Stimulated activated memory B cell treated with anti-CD40 and anti-IgM and Interleukin-4, amounts not matched to agents 10 μg/mL and 1 μg/mL and 100 μg/mL, for 72 hours (primary cell): ENCODE measurements around the gene CNOT6.

Experiments used
- ATAC-seq: fragments of 150-1000 bp; cut with Tn5 transposase; 2 replicates; pipeline ENCODE4 v1.10.0; 2021
- H3K27ac Mint-ChIP-seq: one replicate; pipeline ENCODE4 v1.8.0; 2022; ENCODE audit warnings: mild to moderate bottlenecking, mixed read lengths
- H3K27me3 Mint-ChIP-seq: one replicate; pipeline ENCODE4 v1.8.0; 2022; ENCODE audit warnings: mixed read lengths
- H3K36me3 Mint-ChIP-seq: one replicate; pipeline ENCODE4 v1.8.0; 2022; ENCODE audit warnings: mixed read lengths
- H3K4me1 Mint-ChIP-seq: one replicate; pipeline ENCODE4 v1.8.0; 2022; ENCODE audit warnings: mixed read lengths
- H3K4me3 Mint-ChIP-seq: one replicate; pipeline ENCODE4 v1.8.0; 2022; ENCODE audit warnings: mild to moderate bottlenecking, moderate library complexity, mixed read lengths
- H3K9me3 Mint-ChIP-seq: one replicate; pipeline ENCODE4 v1.8.0; 2022; ENCODE audit warnings: mixed read lengths

The CNOT6 gene

DNA sequence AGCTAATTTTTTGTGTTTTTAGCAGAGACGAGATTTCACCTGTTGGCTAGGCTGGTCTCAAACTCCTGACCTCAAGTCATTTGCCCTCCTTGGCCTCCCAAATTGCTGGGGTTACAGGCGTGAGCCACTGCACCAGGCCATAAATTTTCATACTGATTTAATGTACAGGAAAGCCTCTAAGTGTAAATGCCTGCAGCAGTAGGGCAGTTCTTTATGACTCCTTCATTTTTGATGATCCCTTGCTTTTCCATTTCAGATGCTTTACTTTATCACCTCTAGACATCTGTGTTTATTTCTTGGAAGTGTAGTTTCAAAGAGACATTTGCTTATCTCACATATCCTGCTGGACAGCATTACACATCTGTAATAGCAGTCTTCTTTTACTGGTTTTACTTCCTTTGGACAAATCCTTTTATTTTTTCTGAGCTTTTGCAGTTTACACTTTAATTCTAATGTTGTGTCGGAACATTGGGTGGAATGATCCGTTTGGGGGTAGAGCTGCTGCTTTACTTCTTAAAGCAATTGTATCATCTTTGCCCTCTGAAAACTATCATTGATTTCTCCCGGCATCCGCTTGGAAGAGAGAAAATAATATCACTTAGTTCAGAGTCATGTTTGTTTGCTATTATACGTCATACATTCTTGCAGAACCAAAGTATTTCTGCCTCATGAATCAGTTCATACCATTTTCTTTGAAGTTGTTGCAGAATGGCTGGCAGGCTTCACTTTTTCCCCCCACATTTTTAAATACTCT lies 61.2 kb downstream of the CNOT6 start:
- H3K9me3 Mint-ChIP-seq: no peaks in the 10 kb centered on the region
- H3K36me3 Mint-ChIP-seq: peaks cover 85% of the 10 kb centered on the region
- peaks cover 6% of the 10 kb centered on the region for H3K4me1 Mint-ChIP-seq
- ATAC-seq: no peak
- H3K4me3 Mint-ChIP-seq: no peak overlapping the region
- H3K27me3 Mint-ChIP-seq: no peaks in the 10 kb centered on the region
- no peak overlapping the region for H3K27ac Mint-ChIP-seq

DNA sequence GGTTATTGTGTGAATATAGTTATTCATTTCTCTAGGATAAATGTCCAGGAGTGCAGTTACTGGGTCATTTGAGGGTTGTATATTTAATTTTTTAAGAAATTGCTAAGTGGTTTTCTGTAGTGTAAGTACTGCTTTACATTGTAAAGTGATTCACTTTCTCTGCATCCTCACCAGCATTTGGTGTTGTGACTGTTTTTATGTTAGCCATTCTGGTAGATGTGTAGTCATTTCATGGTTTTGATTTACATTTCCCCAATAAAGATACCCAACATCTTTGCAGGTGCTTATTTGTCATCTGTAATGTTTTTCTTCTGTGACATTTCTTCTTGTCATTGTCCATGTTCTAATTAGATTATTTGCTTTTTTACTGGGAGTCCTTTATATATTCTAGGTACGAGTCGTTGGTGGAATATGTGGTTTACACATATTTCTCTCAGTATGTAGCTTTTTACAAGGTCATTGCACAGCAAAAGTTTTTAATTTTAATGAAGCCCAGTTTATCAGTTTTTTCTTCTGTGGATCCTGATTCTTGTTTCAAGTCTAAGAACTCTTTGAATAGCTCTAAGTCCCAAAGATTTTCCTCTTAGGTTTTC lies 63.1 kb downstream of the CNOT6 start:
- H3K4me1 Mint-ChIP-seq: peaks cover 6% of the 10 kb centered on the region
- no peaks in the 10 kb centered on the region for H3K27me3 Mint-ChIP-seq
- H3K36me3 Mint-ChIP-seq: peaks cover 88% of the 10 kb centered on the region
- H3K4me3 Mint-ChIP-seq: no peak overlapping the region
- no peak overlapping the region for H3K27ac Mint-ChIP-seq
- ATAC-seq: no peak
- H3K9me3 Mint-ChIP-seq: peaks cover 3% of the 10 kb centered on the region

DNA sequence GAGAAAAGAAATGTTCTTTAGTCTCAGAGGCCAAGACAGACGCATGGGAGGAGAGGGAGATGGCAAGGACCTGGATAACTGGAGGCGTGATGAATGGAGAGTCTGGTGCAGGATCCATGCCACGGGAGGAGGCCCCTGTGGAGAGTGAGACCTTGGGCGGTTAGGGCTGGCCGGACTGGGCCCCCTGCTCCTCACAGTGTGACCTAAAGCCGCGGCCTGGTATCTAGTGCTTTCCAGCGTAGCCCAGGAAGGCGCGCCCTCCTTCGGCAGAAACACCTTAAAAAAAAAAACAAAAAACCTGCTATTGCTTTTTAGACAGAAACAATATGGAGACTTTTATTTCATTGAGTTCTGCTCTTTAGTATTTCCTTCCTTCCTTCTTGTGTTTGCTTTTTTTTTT lies 64.1 kb downstream of the CNOT6 start:
- Mint-ChIP-seq H3K4me1 (peaks cover 6% of the 10 kb centered on the region), H3K9me3 (peaks cover 3% of the 10 kb centered on the region)
- no peak for ATAC-seq

DNA sequence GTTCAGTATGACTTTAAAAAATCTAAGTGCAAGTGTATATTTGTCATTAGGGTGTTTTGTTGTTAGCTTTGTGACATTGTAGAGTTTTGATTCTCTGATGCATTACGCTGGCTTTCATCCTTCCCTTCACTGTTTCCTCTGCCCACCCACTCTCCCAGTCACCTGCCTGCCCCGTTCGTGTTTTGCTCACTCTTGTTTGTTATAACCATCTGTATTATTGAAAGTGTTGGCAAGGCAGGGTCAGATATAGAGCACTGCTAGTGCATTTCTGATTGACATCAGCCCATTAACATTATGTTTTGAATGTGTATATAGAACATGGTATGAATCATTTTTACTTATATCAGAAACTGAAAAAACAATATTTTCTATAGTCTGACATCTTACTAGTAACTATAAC lies 69.8 kb downstream of the CNOT6 start:
- Mint-ChIP-seq H3K4me1 (peaks cover 6% of the 10 kb centered on the region), H3K4me3 (no peak overlapping the region), H3K9me3 (peaks cover 3% of the 10 kb centered on the region), H3K27me3 (no peaks in the 10 kb centered on the region), H3K27ac (no peak overlapping the region), H3K36me3 (peaks cover 82% of the 10 kb centered on the region)
- ATAC-seq: no peak

More for the DNA sequence above, 64.1 kb downstream of the CNOT6 start:
- H3K27me3 Mint-ChIP-seq: no peaks in the 10 kb centered on the region
- peaks cover 85% of the 10 kb centered on the region for H3K36me3 Mint-ChIP-seq
- no peak overlapping the region for H3K4me3 Mint-ChIP-seq
- no peak overlapping the region for H3K27ac Mint-ChIP-seq

GRCh38 chr5:180568914-180569313 lies 74.7 kb downstream of the CNOT6 start:
- no peak for ATAC-seq
- Mint-ChIP-seq H3K4me1 (no peaks in the 10 kb centered on the region), H3K27ac (no peak overlapping the region), H3K9me3 (no peaks in the 10 kb centered on the region), H3K36me3 (peaks cover 71% of the 10 kb centered on the region), H3K27me3 (no peaks in the 10 kb centered on the region), H3K4me3 (no peak overlapping the region)

DNA sequence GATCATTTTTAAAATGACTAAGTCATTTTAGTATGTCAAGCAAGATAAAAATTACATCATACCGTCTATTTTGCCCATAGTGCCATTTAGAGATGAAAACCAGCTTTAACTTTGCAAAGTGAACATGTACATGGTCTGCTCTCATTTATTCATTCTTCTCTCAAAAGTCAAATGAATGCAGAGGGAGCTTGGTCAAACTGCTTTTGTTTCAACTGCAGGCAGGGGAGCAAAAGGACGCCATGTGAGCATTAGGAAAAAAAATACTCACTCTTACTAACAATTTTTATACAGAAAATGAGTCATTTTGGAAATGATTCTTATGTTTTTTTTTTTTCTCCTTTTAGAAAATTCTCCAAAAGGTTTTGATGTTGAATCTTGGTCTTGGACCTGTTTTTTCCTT lies 81.4 kb downstream of the CNOT6 start:
- Mint-ChIP-seq H3K4me3 (no peak overlapping the region), H3K9me3 (no peaks in the 10 kb centered on the region)

GRCh38 chr5:180580681-180581080 lies 86.5 kb downstream of the CNOT6 start:
- no peak for ATAC-seq
- Mint-ChIP-seq H3K27ac (no peak overlapping the region), H3K36me3 (peaks cover 30% of the 10 kb centered on the region), H3K9me3 (no peaks in the 10 kb centered on the region), H3K27me3 (no peaks in the 10 kb centered on the region), H3K4me1 (no peaks in the 10 kb centered on the region), H3K4me3 (no peak overlapping the region)

More for the DNA sequence above, 81.4 kb downstream of the CNOT6 start:
- Mint-ChIP-seq H3K27me3 (no peaks in the 10 kb centered on the region), H3K27ac (no peak overlapping the region), H3K4me1 (no peaks in the 10 kb centered on the region), H3K36me3 (peaks cover 62% of the 10 kb centered on the region)
- no peak for ATAC-seq

GRCh38 chr5:180583738-180584137 lies 89.6 kb downstream of the CNOT6 start:
- Mint-ChIP-seq H3K4me1 (no peaks in the 10 kb centered on the region), H3K4me3 (no peak overlapping the region), H3K36me3 (no peaks in the 10 kb centered on the region), H3K27me3 (peaks cover under 1% of the 10 kb centered on the region), H3K27ac (no peak overlapping the region), H3K9me3 (no peaks in the 10 kb centered on the region)
- no peak for ATAC-seq

- Mint-ChIP-seq H3K27me3 (peaks cover 15% of the 10 kb centered on the region), H3K36me3 (no peaks in the 10 kb centered on the region), H3K4me1 (no peaks in the 10 kb centered on the region), H3K27ac (no peak overlapping the region), H3K9me3 (no peaks in the 10 kb centered on the region), H3K4me3 (no peak overlapping the region)
- no peak for ATAC-seq
Observed at GRCh38 chr5:180586204-180586603, 92.0 kb downstream of the CNOT6 start.

GRCh38 chr5:180586870-180587269 lies 92.7 kb downstream of the CNOT6 start:
- ATAC-seq: no peak

DNA sequence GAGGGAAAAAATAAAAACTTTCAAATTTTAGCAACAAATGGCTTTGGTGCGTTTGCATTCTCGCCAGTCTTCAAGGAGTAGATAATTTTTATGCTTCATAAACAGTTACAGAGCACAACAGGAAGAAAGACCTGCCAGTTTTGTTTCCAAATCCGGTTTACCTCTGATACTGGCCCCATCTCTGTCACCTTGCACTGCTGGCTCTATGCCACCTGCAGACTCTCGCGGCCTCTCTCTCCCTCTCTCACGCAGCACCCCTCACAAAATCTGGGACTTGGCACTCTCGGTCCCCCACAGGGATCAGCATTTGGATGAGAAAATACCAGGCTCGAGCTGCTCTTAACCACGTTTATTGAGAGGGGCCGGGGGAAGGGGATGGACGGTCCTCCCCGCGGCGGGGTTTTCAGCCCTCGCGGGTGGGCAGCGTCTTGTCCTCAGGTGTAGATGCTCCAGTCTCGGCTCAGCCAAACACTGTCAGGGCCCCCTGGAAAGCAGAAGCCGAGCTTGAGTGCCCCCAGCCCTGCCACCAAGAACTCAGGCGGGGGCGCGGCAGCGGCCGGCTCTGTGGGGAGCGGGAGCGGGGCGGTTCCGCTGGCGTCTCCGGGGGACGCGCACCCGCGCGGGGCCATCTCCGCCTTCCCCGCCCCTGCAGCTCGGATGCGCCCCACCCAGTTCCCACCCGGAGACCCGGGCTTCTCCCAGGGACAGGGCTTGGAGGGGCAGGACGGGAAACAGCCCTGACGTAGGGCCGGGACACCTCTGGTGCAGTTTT lies 95.8 kb downstream of the CNOT6 start:
- Mint-ChIP-seq H3K27me3 (peaks cover 43% of the 10 kb centered on the region), H3K4me3 (no peak overlapping the region), H3K9me3 (peaks cover 2% of the 10 kb centered on the region), H3K36me3 (no peaks in the 10 kb centered on the region), H3K27ac (no peak overlapping the region), H3K4me1 (peaks cover 5% of the 10 kb centered on the region)
- ATAC-seq: no peak

More at GRCh38 chr5:180586870-180587269, 92.7 kb downstream of the CNOT6 start:
- no peak overlapping the region for H3K4me3 Mint-ChIP-seq
- H3K27ac Mint-ChIP-seq: no peak overlapping the region
- H3K9me3 Mint-ChIP-seq: no peaks in the 10 kb centered on the region
- H3K4me1 Mint-ChIP-seq: peaks cover under 1% of the 10 kb centered on the region
- H3K27me3 Mint-ChIP-seq: peaks cover 17% of the 10 kb centered on the region
- no peaks in the 10 kb centered on the region for H3K36me3 Mint-ChIP-seq

GRCh38 chr5:180590543-180591310 lies 96.5 kb downstream of the CNOT6 start:
- Mint-ChIP-seq H3K36me3 (no peaks in the 10 kb centered on the region), H3K4me3 (no peak overlapping the region), H3K27ac (no peak overlapping the region), H3K27me3 (peaks cover 43% of the 10 kb centered on the region), H3K9me3 (peaks cover 4% of the 10 kb centered on the region), H3K4me1 (peaks cover 5% of the 10 kb centered on the region)
- no peak for ATAC-seq

GRCh38 chr5:180591311-180591887 lies 97.2 kb downstream of the CNOT6 start, which contains the start of gene SCGB3A1:
Gene SCGB3A1 (minus strand): TSS chr5:180591499. CDS start chr5:180591462, 37 bp downstream.
- H3K9me3 Mint-ChIP-seq: peaks cover 4% of the 10 kb centered on the region
- H3K27ac Mint-ChIP-seq: no peak within 1 kb of the TSS
- H3K4me3 Mint-ChIP-seq: no peak within 1 kb of the TSS
- no peaks in the 10 kb centered on the region for H3K36me3 Mint-ChIP-seq
- peaks cover 5% of the 10 kb centered on the region for H3K4me1 Mint-ChIP-seq
- ATAC-seq: no peak
- peaks cover 43% of the 10 kb centered on the region for H3K27me3 Mint-ChIP-seq

DNA sequence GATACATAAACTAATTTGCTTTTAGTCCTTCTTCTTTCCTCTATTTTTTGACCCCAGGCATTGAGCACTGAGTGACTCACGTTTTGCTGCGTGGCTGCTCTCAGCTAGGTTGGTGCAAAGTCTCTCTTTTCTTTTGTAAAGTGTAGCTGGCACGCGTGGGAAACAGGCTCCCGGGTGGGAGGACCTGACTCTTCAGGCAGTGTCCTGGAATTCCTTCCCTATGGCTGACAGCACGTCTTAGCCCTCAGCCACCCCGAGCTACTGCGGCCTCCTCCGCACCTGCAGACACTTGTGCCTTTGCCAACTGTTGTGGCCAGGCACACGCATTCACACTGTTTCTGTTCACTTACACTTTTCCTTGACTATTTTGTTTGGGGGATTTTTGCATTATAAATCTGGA lies 98.0 kb downstream of the CNOT6 start:
- Mint-ChIP-seq H3K9me3 (peaks cover 4% of the 10 kb centered on the region), H3K27me3 (peaks cover 43% of the 10 kb centered on the region), H3K36me3 (no peaks in the 10 kb centered on the region), H3K4me1 (peaks cover 5% of the 10 kb centered on the region), H3K27ac (no peak overlapping the region), H3K4me3 (no peak overlapping the region)
- no peak for ATAC-seq
